ENCODE results near the gene STK24. TPM values are rescaled to one million over a fixed set of nuclear protein-coding genes. Genes with fewer than 3 reads are reported as not detected.

STK24 gene
- total RNA-seq, 2 donors from 2014 or later, result 50.8 to 80.3 TPM

DNA sequence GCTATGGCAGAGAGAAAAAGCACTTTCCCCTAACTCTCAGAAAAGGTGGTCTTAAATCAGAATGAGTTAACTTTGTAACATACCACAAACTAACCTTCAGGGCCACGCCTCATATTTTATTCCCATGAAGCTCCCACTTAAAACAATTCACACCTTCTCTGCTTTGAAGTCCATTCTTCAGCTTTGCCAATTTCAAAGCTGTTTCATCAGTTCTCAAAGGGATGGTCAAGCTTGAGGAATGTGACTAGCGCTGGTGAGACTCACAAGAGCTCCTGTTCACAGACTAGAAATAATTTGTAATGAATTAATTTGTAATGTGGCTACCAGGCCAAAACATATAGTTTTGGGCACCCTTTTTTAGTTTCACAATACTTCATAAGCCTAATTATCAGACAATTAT is 68.2 kb downstream of the STK24 start:
- H3K27ac ChIP-seq, result peak overlapping the region; percentile 15 to 57
- no peak for TF ChIP-seq CTCF (IDR thresholded peaks at IDR 0.05)
- DNase-seq (ENCODE audit: low spot score) (no peak), ATAC-seq (ENCODE audit: insufficient number of reproducible peaks, low FRiP score, low read depth) (no peak)
- H3K4me1 ChIP-seq (ENCODE audit: control insufficient read depth in 1 of 2, low read depth in 2 of 2), result peaks cover 35 to 54% of the 10 kb centered on the region in 2 donors
- H3K36me3 ChIP-seq, result no peaks in the 10 kb centered on the region
- H3K9me3 ChIP-seq, result no peaks in the 10 kb centered on the region
- H3K4me3 ChIP-seq, result no peak overlapping the region
- no peaks in the 10 kb centered on the region for H3K27me3 ChIP-seq (replicated peaks; ENCODE audit: insufficient read depth)

- TF ChIP-seq CTCF (IDR thresholded peaks at IDR 0.05), result no peak
- Histone ChIP-seq H3K36me3 (no peaks in the 10 kb centered on the region), H3K27me3 (replicated peaks; ENCODE audit: insufficient read depth) (no peaks in the 10 kb centered on the region), H3K4me3 (no peak overlapping the region), H3K4me1 (ENCODE audit: control insufficient read depth in 1 of 2, low read depth in 2 of 2) (peaks cover 39 to 58% of the 10 kb centered on the region in 2 donors), H3K27ac (peak overlapping the region in 1 of 2 donors; percentile 57), H3K9me3 (no peaks in the 10 kb centered on the region)
- no peak for ATAC-seq (ENCODE audit: insufficient number of reproducible peaks, low FRiP score, low read depth)
- DNase-seq (ENCODE audit: low spot score), result no peak
Observed at GRCh38 chr13:98508280-98508679, 68.6 kb downstream of the STK24 start.

DNA sequence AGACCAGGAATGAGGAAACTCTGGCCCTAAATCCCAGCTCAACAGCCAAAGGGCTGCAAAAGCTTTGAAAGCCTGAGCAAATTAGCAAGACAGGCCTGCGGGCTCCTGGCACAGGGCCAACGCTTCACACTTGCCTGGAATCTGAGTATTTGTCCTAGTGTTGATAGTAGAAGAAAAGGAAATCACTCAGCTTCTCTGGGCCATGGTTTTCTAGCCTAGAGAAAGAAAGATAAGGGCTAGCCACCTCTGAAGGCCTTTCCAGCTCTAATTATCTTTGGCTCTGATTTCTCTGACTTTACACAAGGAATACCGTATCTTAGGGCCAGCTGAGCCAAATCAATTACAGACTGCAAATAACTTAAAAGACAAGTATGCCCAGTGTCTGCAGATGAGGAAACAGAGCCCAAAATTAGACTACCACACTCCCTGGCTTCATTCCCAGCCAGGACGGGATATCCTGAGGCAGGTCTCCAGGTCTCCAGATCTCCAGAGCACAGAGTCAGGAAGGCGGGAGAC is 69.6 kb downstream of the STK24 start:
- H3K27ac ChIP-seq, result peak overlapping the region; percentile 20 to 57
- TF ChIP-seq CTCF (IDR thresholded peaks at IDR 0.05), result no peak
- no peaks in the 10 kb centered on the region for H3K27me3 ChIP-seq (replicated peaks; ENCODE audit: insufficient read depth)
- peaks cover 43 to 66% of the 10 kb centered on the region in 2 donors for H3K4me1 ChIP-seq (ENCODE audit: control insufficient read depth in 1 of 2, low read depth in 2 of 2)
- ATAC-seq (ENCODE audit: insufficient number of reproducible peaks, low FRiP score, low read depth) (no peak), DNase-seq (ENCODE audit: low spot score) (no peak)
- no peaks in the 10 kb centered on the region for H3K9me3 ChIP-seq
- H3K36me3 ChIP-seq, result no peaks in the 10 kb centered on the region
- no peak overlapping the region for H3K4me3 ChIP-seq

- Histone ChIP-seq H3K27me3 (replicated peaks; ENCODE audit: insufficient read depth) (no peaks in the 10 kb centered on the region), H3K27ac (peak overlapping the region; percentile 20 to 57), H3K4me1 (ENCODE audit: control insufficient read depth in 1 of 2, low read depth in 2 of 2) (peaks cover 43 to 69% of the 10 kb centered on the region in 2 donors), H3K9me3 (no peaks in the 10 kb centered on the region), H3K36me3 (no peaks in the 10 kb centered on the region), H3K4me3 (no peak overlapping the region)
- DNase-seq (ENCODE audit: low spot score) (no peak), ATAC-seq (ENCODE audit: insufficient number of reproducible peaks, low FRiP score, low read depth) (no peak)
- TF ChIP-seq CTCF (IDR thresholded peaks at IDR 0.05), result no peak
Observed at GRCh38 chr13:98506728-98507230, 70.1 kb downstream of the STK24 start.

GRCh38 chr13:98506322-98506721 is 70.6 kb downstream of the STK24 start:
- DNase-seq (ENCODE audit: low spot score) (no peak), ATAC-seq (ENCODE audit: insufficient number of reproducible peaks, low FRiP score, low read depth) (no peak)
- H3K27ac ChIP-seq, result no peak overlapping the region
- no peak for TF ChIP-seq CTCF (IDR thresholded peaks at IDR 0.05)
- H3K9me3 ChIP-seq, result no peaks in the 10 kb centered on the region
- H3K4me3 ChIP-seq, result no peak overlapping the region
- no peaks in the 10 kb centered on the region for H3K27me3 ChIP-seq (replicated peaks; ENCODE audit: insufficient read depth)
- H3K36me3 ChIP-seq, result no peaks in the 10 kb centered on the region
- H3K4me1 ChIP-seq (ENCODE audit: control insufficient read depth in 1 of 2, low read depth in 2 of 2), result peaks cover 43 to 69% of the 10 kb centered on the region in 2 donors
